ENCODE data around the gene IFIT3. TPM values are rescaled to one million over a fixed set of nuclear protein-coding genes. Genes with fewer than 3 reads are reported as not detected.

Gene IFIT3
- total and polyA plus RNA-seq, 2 experiments from 2014 or later = 10.4 to 10.9 TPM

DNA sequence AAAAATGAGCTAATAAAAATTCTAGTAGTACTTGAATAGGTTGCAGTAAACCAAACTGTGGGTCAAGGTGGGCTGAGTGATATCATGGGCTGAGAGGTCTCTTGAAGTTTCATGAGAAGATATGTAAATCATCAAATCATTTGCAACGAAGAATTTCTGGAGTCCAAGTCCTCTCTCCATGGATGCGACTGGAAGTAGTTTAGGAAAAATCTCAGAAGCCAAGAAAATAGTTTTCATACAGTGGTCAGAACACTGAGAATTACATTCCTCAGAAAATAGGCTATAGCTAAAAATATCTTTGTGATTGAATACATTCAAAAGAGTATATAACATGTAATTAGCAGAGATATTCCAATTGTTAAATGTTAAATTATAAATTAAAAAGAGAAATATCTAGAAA is 61.0 kb downstream of the IFIT3 start:
- H4K20me1 ChIP-seq (ENCODE audit: insufficient read depth) = no peaks in the 10 kb centered on the region
- DNase-seq = no peak
- H3F3A ChIP-seq (ENCODE audit: insufficient read depth) = peaks cover 20% of the 10 kb centered on the region
- H2AFZ ChIP-seq = peak overlapping the region; percentile 21; the same call in 1 of the 2 replicates
- in situ Hi-C loops (cut with MboI) = loop anchor here (25.0 kb wide), 1 partner anchor 352 kb away; no protein-coding TSS in a partner anchor
- TF ChIP-seq EZH2phosphoT487 (IDR thresholded peaks at IDR 0.05; ENCODE audit: insufficient read depth, low read depth) (no peak), EZH2 (IDR thresholded peaks at IDR 0.05; ENCODE audit: insufficient read depth, poor library complexity, severe bottlenecking) (no peak)
- no peaks in the 10 kb centered on the region for H3K9me2 ChIP-seq (ENCODE audit: insufficient read depth)
- WGBS, 2 experiments (ENCODE audit: low coverage in 1 of 2, low lambda C conversion rate in 2 of 2, missing lambda C conversion rate in 2 of 2) = 22 to 41% methylated on average over 2 of the region's 2 CpGs
- H3K9ac ChIP-seq = no peak overlapping the region
- no peaks in the 10 kb centered on the region for H3K9me3 ChIP-seq (ENCODE audit: low read depth)
- H3K79me2 ChIP-seq (ENCODE audit: insufficient read depth) = no peaks in the 10 kb centered on the region
- H3K4me1 ChIP-seq (ENCODE audit: insufficient read depth) = peaks cover 17% of the 10 kb centered on the region; the same call in 1 of the 2 replicates
- no peak overlapping the region for H3K4me3 ChIP-seq
- H3K27ac ChIP-seq = no peak overlapping the region
- no peaks in the 10 kb centered on the region for H3K27me3 ChIP-seq (replicated peaks; ENCODE audit: insufficient read depth)
- H3K36me3 ChIP-seq (ENCODE audit: low read depth) = no peaks in the 10 kb centered on the region
- H3K4me2 ChIP-seq (ENCODE audit: unreplicated experiment) = no peak overlapping the region

- H3K9ac ChIP-seq = no peak overlapping the region
- peak overlapping the region; percentile 21; the same call in 1 of the 2 replicates for H2AFZ ChIP-seq
- no peak overlapping the region for H3K4me2 ChIP-seq (ENCODE audit: unreplicated experiment)
- no peaks in the 10 kb centered on the region for H3K9me2 ChIP-seq (ENCODE audit: insufficient read depth)
- H3K36me3 ChIP-seq (ENCODE audit: low read depth) = no peaks in the 10 kb centered on the region
- no peaks in the 10 kb centered on the region for H3K79me2 ChIP-seq (ENCODE audit: insufficient read depth)
- TF ChIP-seq EZH2phosphoT487 (IDR thresholded peaks at IDR 0.05; ENCODE audit: insufficient read depth, low read depth) (no peak), EZH2 (IDR thresholded peaks at IDR 0.05; ENCODE audit: insufficient read depth, poor library complexity, severe bottlenecking) (no peak)
- H3K9me3 ChIP-seq (ENCODE audit: low read depth) = no peaks in the 10 kb centered on the region
- DNase-seq = peak; percentile 57
- H3K4me1 ChIP-seq (ENCODE audit: insufficient read depth) = peaks cover 17% of the 10 kb centered on the region; the same call in 1 of the 2 replicates
- 8 to 14% methylated on average over 1 of the region's 1 CpG for WGBS, 2 experiments (ENCODE audit: low coverage in 1 of 2, low lambda C conversion rate in 2 of 2, missing lambda C conversion rate in 2 of 2)
- no peaks in the 10 kb centered on the region for H3K27me3 ChIP-seq (replicated peaks; ENCODE audit: insufficient read depth)
- in situ Hi-C loops (cut with MboI) = loop anchor here (25.0 kb wide), 1 partner anchor 352 kb away; no protein-coding TSS in a partner anchor
- no peak overlapping the region for H3K27ac ChIP-seq
- H3K4me3 ChIP-seq = no peak overlapping the region
- no peaks in the 10 kb centered on the region for H4K20me1 ChIP-seq (ENCODE audit: insufficient read depth)
- H3F3A ChIP-seq (ENCODE audit: insufficient read depth) = peaks cover 20% of the 10 kb centered on the region
Observed at GRCh38 chr10:89389254-89389653, 61.5 kb downstream of the IFIT3 start.

Other genes with a start within 250 kb of the IFIT3 start
- 25.2 and 34.9 TPM in 2 replicates for gene CH25H, start 120.7 kb upstream of the IFIT3 start, total RNA-seq (2014; rRNA removed; shearing (Covaris generic))
- gene CH25H, start 120.7 kb upstream of the IFIT3 start, polyA plus RNA-seq (2016; fragmentation: Nextera tagmentation; extraction: Ambion mirVana) = 16.1 and 18.0 TPM in 2 replicates
- gene LIPA, start 76.2 kb upstream of the IFIT3 start, total RNA-seq (2014; rRNA removed; shearing (Covaris generic)) = 109 and 113 TPM in 2 replicates
- 134 and 137 TPM in 2 replicates for gene LIPA, start 76.2 kb upstream of the IFIT3 start, polyA plus RNA-seq (2016; fragmentation: Nextera tagmentation; extraction: Ambion mirVana)
- gene IFIT2, start 26.0 kb upstream of the IFIT3 start, total RNA-seq (2014; rRNA removed; shearing (Covaris generic)) = 3.5 and 7.0 TPM in 2 replicates
- gene IFIT2, start 26.0 kb upstream of the IFIT3 start, polyA plus RNA-seq (2016; fragmentation: Nextera tagmentation; extraction: Ambion mirVana) = 8.5 and 9.5 TPM in 2 replicates
- gene IFIT1B, start 50.1 kb downstream of the IFIT3 start, total RNA-seq (2014; rRNA removed; shearing (Covaris generic)) = not detected in 2 replicates
- not detected in 2 replicates for gene IFIT1B, start 50.1 kb downstream of the IFIT3 start, polyA plus RNA-seq (2016; fragmentation: Nextera tagmentation; extraction: Ambion mirVana)
- gene IFIT1, start 64.6 kb downstream of the IFIT3 start, total RNA-seq (2014; rRNA removed; shearing (Covaris generic)) = 15.2 and 18.6 TPM in 2 replicates
- 14.3 and 15.7 TPM in 2 replicates for gene IFIT1, start 64.6 kb downstream of the IFIT3 start, polyA plus RNA-seq (2016; fragmentation: Nextera tagmentation; extraction: Ambion mirVana)
- gene IFIT5, start 86.6 kb downstream of the IFIT3 start, total RNA-seq (2014; rRNA removed; shearing (Covaris generic)) = 21.8 and 25.9 TPM in 2 replicates
- gene IFIT5, start 86.6 kb downstream of the IFIT3 start, polyA plus RNA-seq (2016; fragmentation: Nextera tagmentation; extraction: Ambion mirVana) = 20.7 and 21.3 TPM in 2 replicates
- gene SLC16A12, start 207.6 kb downstream of the IFIT3 start, total RNA-seq (2014; rRNA removed; shearing (Covaris generic)) = not detected in 2 replicates
- gene SLC16A12, start 207.6 kb downstream of the IFIT3 start, polyA plus RNA-seq (2016; fragmentation: Nextera tagmentation; extraction: Ambion mirVana) = not detected in 2 replicates